Activated naive CD8-positive, alpha-beta T cell treated with anti-CD3 and anti-CD28 coated beads, Interleukin-2, amount 10 ng/mL, durations not matched to agents 7 days and 5 days (primary cell): ENCODE data around the gene TLX3. TPM values are rescaled to one million over a fixed set of nuclear protein-coding genes. Genes with fewer than 3 reads are reported as not detected.
A peak's percentile ranks its signal among the peaks of the same experiment; 100 is the strongest.

Source experiments
- ATAC-seq: fragments of 150-1000 bp; cut with Tn5 transposase; one replicate; pipeline ENCODE4 v1.10.0; 2021; ENCODE audit warnings: low read depth, moderate library complexity
- POLR2A ChIA-PET: fragments of 350-600 bp; sonication (Branson Sonifier 250); formaldehyde crosslinking; loops from one replicate; lab custom pipeline; 2021; ENCODE audit warnings: antibody characterized with exemption; lab: Charles Lee
- DNase-seq: peaks from one replicate; pipeline ENCODE4 v3.0.0; 2021
- H3K27ac Mint-ChIP-seq: one replicate; pipeline ENCODE4 v1.8.0; 2022; ENCODE audit warnings: mild to moderate bottlenecking, mixed read lengths
- H3K27me3 Mint-ChIP-seq: one replicate; pipeline ENCODE4 v1.8.0; 2022; ENCODE audit warnings: mild to moderate bottlenecking, moderate library complexity, mixed read lengths
- H3K36me3 Mint-ChIP-seq: one replicate; pipeline ENCODE4 v1.8.0; 2021; ENCODE audit warnings: mild to moderate bottlenecking, mixed read lengths
- H3K4me1 Mint-ChIP-seq: one replicate; pipeline ENCODE4 v1.8.0; 2021; ENCODE audit warnings: mixed read lengths
- H3K4me3 Mint-ChIP-seq: one replicate; pipeline ENCODE4 v1.8.0; 2022; ENCODE audit warnings: mild to moderate bottlenecking, moderate library complexity, mixed read lengths
- H3K9me3 Mint-ChIP-seq: one replicate; pipeline ENCODE4 v1.8.0; 2021; ENCODE audit warnings: mixed read lengths
- total RNA-seq, 2 experiments: library from RNA; stranded (reverse); gene quantifications; one replicate each; pipeline ENCODE4 v1.2.3, GENCODE V29; 2021

Gene TLX3
- total RNA-seq, 2 experiments from 2014 or later, result not detected

DNA sequence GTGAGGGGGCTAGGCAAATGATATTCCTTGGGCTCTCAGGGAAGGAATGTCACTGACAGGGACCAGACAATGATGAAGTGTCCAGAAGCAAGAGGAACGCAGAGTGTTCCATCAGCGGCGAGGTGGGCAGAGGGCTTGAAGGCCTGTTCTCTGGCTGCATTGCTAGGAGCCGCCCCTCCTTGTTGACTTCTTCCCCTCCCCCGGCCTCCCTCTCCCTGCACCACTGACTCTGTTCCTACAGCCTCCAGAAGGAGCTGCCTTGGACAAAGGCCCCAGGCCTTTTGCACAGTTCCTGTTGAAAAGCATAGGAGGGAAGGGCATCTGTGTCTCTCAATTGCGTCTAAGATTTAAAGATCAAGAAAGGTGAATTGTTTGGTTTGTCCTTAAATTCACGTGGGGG, 12.4 kb downstream of the TLX3 start:
- POLR2A ChIA-PET, result no interaction called here
- H3K27me3 Mint-ChIP-seq, result peaks cover 93% of the 10 kb centered on the region
- no peak overlapping the region for H3K27ac Mint-ChIP-seq
- no peak overlapping the region for H3K4me3 Mint-ChIP-seq
- H3K36me3 Mint-ChIP-seq, result no peaks in the 10 kb centered on the region
- no peaks in the 10 kb centered on the region for H3K4me1 Mint-ChIP-seq
- no peak for DNase-seq
- no peak for ATAC-seq
- H3K9me3 Mint-ChIP-seq, result no peaks in the 10 kb centered on the region

- no peaks in the 10 kb centered on the region for H3K36me3 Mint-ChIP-seq
- no peaks in the 10 kb centered on the region for H3K4me1 Mint-ChIP-seq
- no peak overlapping the region for H3K4me3 Mint-ChIP-seq
- ATAC-seq, result no peak
- POLR2A ChIA-PET, result no interaction called here
- H3K27me3 Mint-ChIP-seq, result peaks cover 90% of the 10 kb centered on the region
- no peak overlapping the region for H3K27ac Mint-ChIP-seq
- DNase-seq, result no peak
- no peaks in the 10 kb centered on the region for H3K9me3 Mint-ChIP-seq
These were observed 13.5 kb downstream of the TLX3 start for GRCh38 chr5:171322527-171322926.

GRCh38 chr5:171323007-171323406, 14.0 kb downstream of the TLX3 start:
- DNase-seq (no peak), ATAC-seq (no peak)
- H3K4me3 Mint-ChIP-seq, result no peak overlapping the region
- H3K36me3 Mint-ChIP-seq, result no peaks in the 10 kb centered on the region
- H3K27me3 Mint-ChIP-seq, result peaks cover 85% of the 10 kb centered on the region
- no peak overlapping the region for H3K27ac Mint-ChIP-seq
- POLR2A ChIA-PET, result no interaction called here
- H3K4me1 Mint-ChIP-seq, result no peaks in the 10 kb centered on the region
- no peaks in the 10 kb centered on the region for H3K9me3 Mint-ChIP-seq

DNA sequence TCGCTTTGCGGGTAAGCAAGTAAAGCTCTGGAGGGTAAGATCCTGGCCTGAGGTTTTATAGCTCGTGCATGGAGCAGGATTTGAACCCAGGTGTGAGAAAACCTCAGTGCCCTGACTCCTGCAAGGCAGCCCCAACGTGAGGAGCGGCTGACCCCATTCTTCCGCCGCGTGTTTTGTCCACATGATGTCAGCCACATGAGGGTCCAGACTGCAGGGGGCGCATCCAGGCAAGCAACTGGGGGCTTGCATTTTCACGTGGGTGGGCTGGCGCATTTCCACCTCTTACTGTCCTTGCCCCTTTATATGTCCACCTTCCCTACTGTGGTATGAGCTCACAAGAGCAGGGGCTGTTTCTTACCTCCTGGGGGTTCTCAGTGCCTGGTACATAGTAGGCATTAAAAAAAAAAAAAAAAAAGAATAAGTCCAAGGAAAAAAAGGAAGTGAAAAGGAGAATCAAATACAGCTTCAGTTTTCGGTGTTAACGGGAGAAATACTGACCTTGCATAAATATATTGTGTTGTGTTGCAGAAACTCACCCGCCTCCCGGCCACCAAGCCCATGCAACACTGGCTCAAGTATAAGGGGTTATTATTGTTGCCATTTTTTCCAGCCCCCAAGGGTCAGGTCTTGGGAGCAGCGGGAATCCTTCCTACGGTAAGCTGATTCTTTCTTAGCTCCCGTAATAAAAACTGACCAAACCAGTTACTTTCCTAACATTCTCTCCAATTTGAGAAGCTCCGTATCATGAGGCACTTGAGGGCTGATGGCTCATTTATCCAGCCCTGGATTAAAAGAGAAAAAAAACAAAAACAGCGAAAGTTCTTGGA, 15.0 kb downstream of the TLX3 start:
- Mint-ChIP-seq H3K4me1 (no peaks in the 10 kb centered on the region), H3K27ac (no peak overlapping the region), H3K9me3 (no peaks in the 10 kb centered on the region), H3K36me3 (no peaks in the 10 kb centered on the region), H3K27me3 (peaks cover 75% of the 10 kb centered on the region), H3K4me3 (no peak overlapping the region)
- ATAC-seq (no peak), DNase-seq (no peak)
- POLR2A ChIA-PET, result no interaction called here

GRCh38 chr5:171330021-171330420, 21.0 kb downstream of the TLX3 start:
- Mint-ChIP-seq H3K4me3 (no peak overlapping the region), H3K27ac (no peak overlapping the region), H3K9me3 (no peaks in the 10 kb centered on the region), H3K36me3 (no peaks in the 10 kb centered on the region), H3K4me1 (no peaks in the 10 kb centered on the region), H3K27me3 (peaks cover 51% of the 10 kb centered on the region)
- DNase-seq (no peak), ATAC-seq (no peak)
- POLR2A ChIA-PET, result interaction anchor here (0.6 kb wide), 1 partner anchor 10 kb away, joined by 4 read pairs; no protein-coding TSS in a partner anchor

GRCh38 chr5:171335616-171336015, 26.6 kb downstream of the TLX3 start:
- no peak for ATAC-seq
- Mint-ChIP-seq H3K27me3 (peaks cover 56% of the 10 kb centered on the region), H3K27ac (no peak overlapping the region), H3K9me3 (no peaks in the 10 kb centered on the region), H3K4me3 (no peak overlapping the region), H3K4me1 (peaks cover 10% of the 10 kb centered on the region), H3K36me3 (no peaks in the 10 kb centered on the region)
- POLR2A ChIA-PET, result no interaction called here
- DNase-seq, result no peak

DNA sequence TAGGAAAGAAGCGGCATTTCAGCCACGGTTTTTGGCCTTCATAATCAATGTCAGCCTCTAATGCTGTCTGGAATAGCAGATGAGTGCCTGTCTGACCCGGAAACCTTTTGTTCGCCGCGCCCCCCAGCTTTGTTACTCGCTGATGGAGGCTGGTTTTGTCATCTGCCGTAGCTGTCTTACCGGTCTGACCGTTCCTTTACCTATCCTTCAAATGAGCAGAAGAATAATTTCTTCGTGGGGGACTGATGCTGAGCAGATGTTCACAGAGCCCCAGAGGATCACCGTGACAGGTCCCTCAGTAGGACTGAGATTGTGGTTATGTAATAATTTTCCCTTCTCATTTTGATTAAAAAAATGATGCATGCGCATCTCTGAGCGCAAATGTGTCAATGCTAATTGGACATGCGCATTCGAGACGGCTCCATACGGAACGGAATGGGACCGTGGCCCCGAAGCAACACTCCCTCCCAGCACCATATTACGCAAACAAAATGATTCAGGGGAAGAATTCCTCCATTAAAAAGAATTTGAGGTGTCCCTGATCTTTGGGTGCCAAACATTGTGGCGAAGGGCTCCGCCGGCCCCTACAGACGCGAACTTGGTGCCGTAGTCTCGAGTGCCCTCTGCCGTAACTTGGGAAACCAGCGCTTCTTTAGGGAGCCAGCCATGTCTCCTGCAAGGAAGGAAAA, 27.6 kb downstream of the TLX3 start:
- H3K4me3 Mint-ChIP-seq, result peak overlapping the region; percentile 69

GRCh38 chr5:171337210-171337569, 28.1 kb downstream of the TLX3 start:
- Mint-ChIP-seq H3K27ac (no peak overlapping the region), H3K9me3 (no peaks in the 10 kb centered on the region), H3K4me1 (peaks cover 10% of the 10 kb centered on the region), H3K27me3 (peaks cover 57% of the 10 kb centered on the region), H3K36me3 (no peaks in the 10 kb centered on the region), H3K4me3 (peak overlapping the region; percentile 69)
- DNase-seq (no peak), ATAC-seq (no peak)
- POLR2A ChIA-PET, result no interaction called here

More for the DNA sequence above, 27.6 kb downstream of the TLX3 start:
- peak; percentile 67 for ATAC-seq
- Mint-ChIP-seq H3K4me1 (peaks cover 10% of the 10 kb centered on the region), H3K9me3 (no peaks in the 10 kb centered on the region), H3K27ac (no peak overlapping the region), H3K27me3 (peaks cover 57% of the 10 kb centered on the region), H3K36me3 (no peaks in the 10 kb centered on the region)
- DNase-seq, result peak; percentile 49
- POLR2A ChIA-PET, result no interaction called here

DNA sequence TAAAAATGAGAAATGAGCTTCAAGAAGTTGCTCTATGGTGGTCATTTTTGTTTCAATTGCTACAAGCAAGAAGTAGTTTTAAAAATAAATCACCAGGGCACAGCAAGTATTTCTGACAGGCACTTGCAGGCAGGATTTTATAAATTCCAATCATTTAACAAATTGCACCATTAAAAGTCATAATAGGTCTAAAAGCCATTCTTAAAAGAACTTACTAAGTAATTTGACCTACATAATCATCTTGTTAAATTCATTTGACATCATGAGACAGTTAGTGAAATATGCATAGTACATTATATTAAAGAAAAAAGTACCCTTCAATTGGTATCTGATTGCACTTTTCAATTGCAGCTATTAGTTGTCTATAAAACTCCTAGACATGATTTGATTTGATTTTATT, 31.0 kb downstream of the TLX3 start:
- Mint-ChIP-seq H3K27ac (no peak overlapping the region), H3K4me3 (no peak overlapping the region), H3K4me1 (peaks cover 10% of the 10 kb centered on the region), H3K9me3 (no peaks in the 10 kb centered on the region), H3K36me3 (no peaks in the 10 kb centered on the region), H3K27me3 (peaks cover 42% of the 10 kb centered on the region)
- POLR2A ChIA-PET, result interaction anchor here (0.7 kb wide), 1 partner anchor 10 kb away, joined by 4 read pairs; no protein-coding TSS in a partner anchor
- no peak for DNase-seq
- ATAC-seq, result no peak

- peaks cover 10% of the 10 kb centered on the region for H3K4me1 Mint-ChIP-seq
- POLR2A ChIA-PET, result interaction anchor here (0.7 kb wide), 1 partner anchor 10 kb away, joined by 4 read pairs; no protein-coding TSS in a partner anchor
- ATAC-seq, result no peak
- H3K9me3 Mint-ChIP-seq, result no peaks in the 10 kb centered on the region
- DNase-seq, result no peak
- no peaks in the 10 kb centered on the region for H3K36me3 Mint-ChIP-seq
- H3K27me3 Mint-ChIP-seq, result peaks cover 38% of the 10 kb centered on the region
- H3K4me3 Mint-ChIP-seq, result no peak overlapping the region
- H3K27ac Mint-ChIP-seq, result no peak overlapping the region
These were observed 31.4 kb downstream of the TLX3 start for GRCh38 chr5:171340491-171340890.

- H3K27ac Mint-ChIP-seq, result no peak overlapping the region
- DNase-seq, result no peak
- H3K27me3 Mint-ChIP-seq, result peaks cover 21% of the 10 kb centered on the region
- POLR2A ChIA-PET, result interaction anchor here (0.7 kb wide), 1 partner anchor 170 kb away, joined by 4 read pairs; no protein-coding TSS in a partner anchor
- no peak overlapping the region for H3K4me3 Mint-ChIP-seq
- no peaks in the 10 kb centered on the region for H3K9me3 Mint-ChIP-seq
- H3K4me1 Mint-ChIP-seq, result no peaks in the 10 kb centered on the region
- H3K36me3 Mint-ChIP-seq, result no peaks in the 10 kb centered on the region
- ATAC-seq, result peak; percentile 73
These were observed 33.5 kb downstream of the TLX3 start for GRCh38 chr5:171342362-171343111.

DNA sequence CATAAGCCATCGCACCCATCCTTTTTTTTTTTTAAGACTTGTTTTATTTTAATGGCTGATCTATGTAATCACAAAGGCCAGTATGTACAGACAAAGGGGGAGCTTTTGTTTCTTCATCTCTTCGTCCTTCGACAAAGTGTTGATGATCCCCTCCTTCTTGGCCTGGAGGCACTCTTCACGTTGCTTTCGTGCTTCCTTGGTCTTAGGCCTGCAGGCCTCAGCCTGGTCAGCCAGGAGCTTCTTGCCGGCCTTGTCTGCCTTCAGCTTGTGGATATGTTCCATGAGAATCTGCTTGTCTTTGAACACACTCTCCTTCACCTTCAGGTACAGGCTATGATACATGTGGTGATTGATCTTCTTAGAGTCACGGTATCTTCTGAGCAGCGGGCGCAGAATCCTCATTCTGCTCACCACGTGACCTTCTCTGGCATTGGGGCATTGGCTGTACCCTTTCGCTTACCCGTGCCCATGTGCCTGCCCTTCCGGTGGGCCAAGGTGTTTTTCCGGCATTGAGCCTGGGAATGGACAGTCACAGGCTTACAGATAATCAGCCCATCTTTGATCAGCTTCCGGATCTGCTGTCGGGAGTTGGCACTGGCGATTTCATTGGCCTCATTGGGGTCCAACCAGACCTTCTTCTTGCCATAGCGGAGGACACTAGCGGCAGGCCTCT, 36.0 kb downstream of the TLX3 start:
- H3K27ac Mint-ChIP-seq, result no peak overlapping the region
- POLR2A ChIA-PET, result no interaction called here
- no peak for ATAC-seq
- DNase-seq, result no peak
- H3K36me3 Mint-ChIP-seq, result no peaks in the 10 kb centered on the region
- H3K4me1 Mint-ChIP-seq, result no peaks in the 10 kb centered on the region
- H3K4me3 Mint-ChIP-seq, result no peak overlapping the region
- no peaks in the 10 kb centered on the region for H3K9me3 Mint-ChIP-seq
- H3K27me3 Mint-ChIP-seq, result peaks cover 12% of the 10 kb centered on the region
